NCI-H1417 (cell line): ENCODE results near the gene STARD3NL.
"Not testable (repeated sequence)": the region's sequence is repeated elsewhere in the genome, so short reads cannot be mapped to it uniquely, and the experiment has no call there.

ENCODE experiments used
- DNase-seq, 3 experiments: peaks; one replicate each; lab custom pipeline; 2025; lab: John Stamatoyannopoulos, UW

STARD3NL gene

GRCh38 chr7:38178004-38178694 lies at the start of gene STARD3NL:
TSS of gene STARD3NL (plus strand) at chr7:38178245. CDS start at chr7:38207505, 29,260 bp downstream.
- peak; percentile 99 to 100 (median 99) for DNase-seq

- DNase-seq = no peak
Measured at GRCh38 chr7:38129162-38129561, 48.9 kb upstream of the STARD3NL start.

- no peak for DNase-seq
Measured at GRCh38 chr7:38129579-38129978, 48.5 kb upstream of the STARD3NL start.

GRCh38 chr7:38138171-38138570 lies 39.9 kb upstream of the STARD3NL start:
- DNase-seq = no peak

- no peak for DNase-seq
Measured at GRCh38 chr7:38141187-38141586, 36.9 kb upstream of the STARD3NL start.

GRCh38 chr7:38142736-38143135 lies 35.3 kb upstream of the STARD3NL start:
- DNase-seq = no peak

GRCh38 chr7:38147005-38147404 lies 31.0 kb upstream of the STARD3NL start:
- DNase-seq = peak; percentile 4 to 41 (median 6)

GRCh38 chr7:38151556-38151955 lies 26.5 kb upstream of the STARD3NL start:
- no peak for DNase-seq

GRCh38 chr7:38153515-38153914 lies 24.5 kb upstream of the STARD3NL start:
- no peak for DNase-seq

GRCh38 chr7:38154278-38154677 lies 23.8 kb upstream of the STARD3NL start:
- no peak for DNase-seq

- no peak for DNase-seq
Measured at GRCh38 chr7:38160003-38160571, 18.0 kb upstream of the STARD3NL start.

GRCh38 chr7:38162036-38162435 lies 16.0 kb upstream of the STARD3NL start:
- no peak for DNase-seq

- DNase-seq = no peak
Measured at GRCh38 chr7:38163671-38164070, 14.4 kb upstream of the STARD3NL start.

- DNase-seq = no peak
Measured at GRCh38 chr7:38168890-38169570, 9.0 kb upstream of the STARD3NL start.

GRCh38 chr7:38169847-38170246 lies 8.2 kb upstream of the STARD3NL start:
- DNase-seq = no peak

- no peak for DNase-seq
Measured at GRCh38 chr7:38171623-38172391, 6.2 kb upstream of the STARD3NL start.

- not testable (repeated sequence) for DNase-seq
Measured at GRCh38 chr7:38175547-38175946, 2.5 kb upstream of the STARD3NL start.

- DNase-seq = no peak
Measured at GRCh38 chr7:38177621-38178003, 433 bp upstream of the STARD3NL start.

- no peak for DNase-seq
Measured at GRCh38 chr7:38178695-38179344, 775 bp downstream of the STARD3NL start.

- no peak for DNase-seq
Measured at GRCh38 chr7:38179776-38180226, 1.8 kb downstream of the STARD3NL start.

- DNase-seq = no peak
Measured at GRCh38 chr7:38181111-38181510, 3.1 kb downstream of the STARD3NL start.

- no peak for DNase-seq
Measured at GRCh38 chr7:38182450-38182849, 4.4 kb downstream of the STARD3NL start.
